ENCODE data around the gene MYCBP2. TPM values are rescaled to one million over a fixed set of nuclear protein-coding genes. Genes with fewer than 3 reads are reported as not detected.

Gene MYCBP2
- polyA plus RNA-seq, 1 of the 3 experiments (the other 2 are of a cell fraction) = 18.5 TPM

- no peaks in the 10 kb centered on the region for H3K9me3 ChIP-seq
- H3K79me2 ChIP-seq (ENCODE audit: insufficient read depth) = peaks cover 96% of the 10 kb centered on the region
- H3K4me2 ChIP-seq = no peak overlapping the region
- no peaks in the 10 kb centered on the region for H3F3A ChIP-seq (replicated peaks; ENCODE audit: insufficient read depth)
- H3K9me2 ChIP-seq = no peaks in the 10 kb centered on the region
- TF ChIP-seq ELF1 (IDR thresholded peaks at IDR 0.05) (no peak), TCF12 (IDR thresholded peaks at IDR 0.05) (no peak), GABPA (IDR thresholded peaks at IDR 0.05; ENCODE audit: low read depth) (no peak), FOSL2 (IDR thresholded peaks at IDR 0.05; ENCODE audit: borderline replicate concordance, low read depth) (no peak), MAX (IDR thresholded peaks at IDR 0.05; ENCODE audit: low read depth) (no peak), EP300 (IDR thresholded peaks at IDR 0.05; ENCODE audit: borderline replicate concordance in 1 of 2, low read depth in 1 of 2, low read length in 1 of 2) (no peak), YY1 (IDR thresholded peaks at IDR 0.05; ENCODE audit: low read depth) (no peak), MEF2A (IDR thresholded peaks at IDR 0.05; ENCODE audit: borderline replicate concordance, low read depth) (no peak), POLR2AphosphoS5 (IDR thresholded peaks at IDR 0.05; ENCODE audit: low read depth, low read length) (no peak)
- H3K9ac ChIP-seq = no peak overlapping the region
- H4K20me1 ChIP-seq (ENCODE audit: insufficient read depth) = peaks cover 69% of the 10 kb centered on the region
- WGBS (ENCODE audit: low lambda C conversion rate) = 65% methylated on average over 2 of the region's 2 CpGs
- peaks cover 2 to 5% of the 10 kb centered on the region in 2 experiments; a peak in 3 of 4 replicates for H3K4me1 ChIP-seq (ENCODE audit: control insufficient read depth in 1 of 2, insufficient read depth in 2 of 2, low read depth in 1 of 2, low read length in 1 of 2)
- no peak overlapping the region for H2AFZ ChIP-seq (ENCODE audit: low read depth)
- H3K4me3 ChIP-seq (ENCODE audit: low read depth in 2 of 2, low read length in 1 of 2) = no peak overlapping the region
- POLR2A ChIA-PET = no interaction called here
- H3K27ac ChIP-seq (ENCODE audit: low read depth in 2 of 2, low read length in 1 of 2) = no peak overlapping the region
- no peak for DNase-seq
- H3K36me3 ChIP-seq (replicated peaks in 1 of 2; ENCODE audit: control insufficient read depth in 1 of 2, insufficient read depth in 2 of 2, low read length in 1 of 2) = no peaks in the 10 kb centered on the region
- no peaks in the 10 kb centered on the region for H3K27me3 ChIP-seq (ENCODE audit: insufficient read depth)
- CTCF ChIA-PET = interaction anchor here (2.3 kb wide), 1 partner anchor 159 kb away, joined by 8 read pairs; no protein-coding TSS in a partner anchor
Measured at GRCh38 chr13:77319536-77319935, 7.4 kb downstream of the MYCBP2 start.

- TF ChIP-seq TAF1 (IDR thresholded peaks at IDR 0.05; ENCODE audit: borderline replicate concordance, low read depth, low read length) (no peak), EP300 (IDR thresholded peaks at IDR 0.05; ENCODE audit: borderline replicate concordance in 1 of 2, low read depth in 1 of 2, low read length in 1 of 2) (no peak), RCOR1 (IDR thresholded peaks at IDR 0.05; ENCODE audit: low read length) (no peak), NFIC (IDR thresholded peaks at IDR 0.05; ENCODE audit: borderline replicate concordance) (no peak), ZBTB33 (IDR thresholded peaks at IDR 0.05; ENCODE audit: borderline replicate concordance, low read depth) (no peak), RAD21 (IDR thresholded peaks at IDR 0.05; ENCODE audit: low read length) (no peak), JUND (IDR thresholded peaks at IDR 0.05) (no peak), SIN3A (IDR thresholded peaks at IDR 0.05; ENCODE audit: borderline replicate concordance, low read depth, low read length) (no peak), NRF1 (IDR thresholded peaks at IDR 0.05; ENCODE audit: low read depth, low read length) (no peak), PBX3 (IDR thresholded peaks at IDR 0.05) (no peak), REST (IDR thresholded peaks at IDR 0.05; ENCODE audit: low read depth, low read length) (no peak), RFX5 (IDR thresholded peaks at IDR 0.05; ENCODE audit: low read length) (no peak)
- 80% methylated on average over 2 of the region's 2 CpGs for WGBS (ENCODE audit: low lambda C conversion rate)
- Histone ChIP-seq H2AFZ (ENCODE audit: low read depth) (no peak overlapping the region), H4K20me1 (ENCODE audit: insufficient read depth) (peaks cover 62% of the 10 kb centered on the region), H3K4me3 (ENCODE audit: low read depth in 2 of 2, low read length in 1 of 2) (no peak overlapping the region), H3K4me2 (no peak overlapping the region), H3K9ac (no peak overlapping the region), H3K79me2 (ENCODE audit: insufficient read depth) (peaks cover 96% of the 10 kb centered on the region), H3K36me3 (replicated peaks in 1 of 2; ENCODE audit: control insufficient read depth in 1 of 2, insufficient read depth in 2 of 2, low read length in 1 of 2) (no peaks in the 10 kb centered on the region), H3K4me1 (ENCODE audit: control insufficient read depth in 1 of 2, insufficient read depth in 2 of 2, low read depth in 1 of 2, low read length in 1 of 2) (peaks cover 0 to 5% of the 10 kb centered on the region in 2 experiments; a peak in 2 of 4 replicates), H3K27ac (ENCODE audit: low read depth in 2 of 2, low read length in 1 of 2) (no peak overlapping the region), H3K9me2 (no peaks in the 10 kb centered on the region), H3K27me3 (ENCODE audit: insufficient read depth) (no peaks in the 10 kb centered on the region), H3F3A (replicated peaks; ENCODE audit: insufficient read depth) (no peaks in the 10 kb centered on the region), H3K9me3 (no peaks in the 10 kb centered on the region)
- DNase-seq = no peak
- CTCF ChIA-PET = no interaction called here
- POLR2A ChIA-PET = no interaction called here
Measured at GRCh38 chr13:77318741-77319140, 8.2 kb downstream of the MYCBP2 start.
